GM18499 (cell line): ENCODE results near the gene GPRASP2.

Source experiments
- ATAC-seq: cut with Tn5 transposase; IDR thresholded peaks from one replicate; pipeline ENCODE4 v1.9.1; 2021; ENCODE audit warnings: moderate number of reproducible peaks; ENCODE audit not compliant: insufficient read depth, unreplicated experiment

GPRASP2 gene

DNA sequence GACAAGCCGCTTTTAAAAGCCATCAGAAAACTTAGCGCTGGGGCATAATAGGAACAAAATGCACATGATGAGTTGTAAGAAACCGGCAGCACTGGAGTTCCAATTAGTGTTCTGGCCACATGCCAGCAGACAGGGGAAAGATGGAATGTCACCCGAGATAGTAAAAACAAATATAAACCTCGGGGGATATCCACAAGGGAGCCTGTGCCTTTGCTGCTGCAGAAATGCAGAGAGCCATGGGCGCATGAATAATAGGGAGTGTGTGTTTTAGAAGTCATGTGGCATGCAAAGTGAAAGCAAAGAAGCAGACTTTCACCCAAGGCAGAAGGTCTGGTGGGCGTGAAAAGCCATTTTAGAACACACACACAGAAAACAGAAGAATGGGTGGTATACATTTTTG lies 27.4 kb downstream of the GPRASP2 start:
- no peak for ATAC-seq

DNA sequence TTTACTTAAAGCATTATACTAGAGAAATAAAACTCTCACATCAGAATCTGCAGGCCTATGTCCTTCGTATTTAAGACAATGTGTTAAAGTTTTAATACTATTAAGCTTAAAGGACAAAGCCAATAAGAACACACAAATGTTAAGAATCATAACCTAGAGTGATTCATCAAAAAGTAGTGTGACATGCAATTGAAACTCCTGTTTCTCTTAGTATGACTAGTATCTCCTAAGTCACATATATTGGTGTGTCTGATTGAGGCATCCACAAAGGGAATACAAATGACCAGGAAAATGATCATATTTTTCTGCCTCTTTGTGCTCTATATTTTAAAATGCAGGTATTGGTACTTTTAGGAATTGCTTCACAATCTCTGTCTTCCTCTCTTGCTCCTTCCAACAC lies 32.1 kb downstream of the GPRASP2 start:
- ATAC-seq = no peak

DNA sequence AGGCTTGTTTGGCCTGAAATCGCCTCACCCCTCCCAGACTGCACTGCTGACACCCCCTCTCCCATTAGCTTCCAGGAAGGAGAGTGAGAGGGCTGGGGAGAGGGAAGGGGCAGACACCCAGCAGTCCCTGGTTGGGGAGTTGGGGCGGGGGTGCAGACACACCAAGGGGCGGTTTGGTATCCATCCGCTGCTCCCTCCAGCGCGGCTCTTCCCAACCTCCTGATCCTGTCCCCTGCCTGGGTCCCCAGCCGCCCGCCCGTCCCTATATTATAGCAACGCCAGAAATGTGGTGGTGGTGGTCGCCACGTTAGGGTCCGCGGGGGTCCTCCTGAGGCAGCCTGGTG lies 33.2 kb downstream of the GPRASP2 start:
- no peak for ATAC-seq

DNA sequence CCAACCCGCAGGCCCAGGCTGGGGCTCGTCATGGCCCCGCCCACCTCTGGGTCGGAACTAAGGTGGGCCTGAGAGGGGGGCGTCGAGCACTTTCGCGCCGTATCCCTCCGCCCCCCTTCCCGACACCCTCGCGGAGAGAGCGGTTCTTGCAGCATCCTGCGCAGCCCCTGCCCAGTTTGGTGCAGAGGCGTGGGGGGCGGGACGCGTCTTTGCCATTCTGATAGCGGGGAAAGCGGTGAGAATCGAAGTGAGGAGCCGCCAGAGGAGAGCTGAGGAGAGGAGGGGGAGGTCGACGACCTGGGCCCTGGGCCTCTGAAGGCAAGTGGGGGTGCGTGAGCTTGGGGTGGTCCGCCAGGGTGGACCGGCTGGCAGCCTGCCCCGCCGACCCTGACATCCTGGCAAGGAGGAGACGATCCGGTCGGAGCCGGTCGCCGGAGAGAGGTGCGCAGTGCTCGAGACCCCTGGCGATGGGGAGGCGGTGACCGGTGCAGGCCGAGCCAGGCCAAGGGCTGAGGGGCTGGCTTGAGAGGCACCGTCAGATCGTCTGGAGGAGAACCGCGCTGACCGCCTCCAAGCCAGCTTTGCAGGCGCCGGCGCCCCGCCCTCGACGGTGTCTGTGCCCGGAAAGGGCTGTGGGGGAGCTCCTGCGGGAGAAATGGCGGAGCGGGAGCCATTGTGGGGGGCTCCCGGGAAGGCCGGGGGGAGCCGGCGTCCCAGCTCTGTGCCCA lies 33.8 kb downstream of the GPRASP2 start:
- ATAC-seq = no peak

DNA sequence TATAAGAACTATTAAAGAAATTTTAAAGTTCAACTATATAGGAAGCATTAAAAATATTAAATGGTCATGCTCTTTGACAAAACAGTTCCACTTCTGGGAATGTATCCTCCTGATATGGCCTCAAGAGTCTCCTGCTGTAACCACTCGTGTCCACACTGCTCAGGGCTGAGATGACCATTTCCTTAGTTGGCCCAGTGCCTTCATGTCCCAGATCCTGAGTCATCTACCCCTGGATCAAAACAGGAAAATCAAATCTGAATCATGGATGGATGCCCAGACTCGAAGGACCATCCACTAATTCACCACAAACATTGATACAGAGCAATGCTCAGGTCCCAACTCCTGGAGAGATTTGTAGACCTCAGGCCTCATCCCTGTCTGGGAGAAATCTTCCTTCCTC lies 53.0 kb downstream of the GPRASP2 start:
- no peak for ATAC-seq

DNA sequence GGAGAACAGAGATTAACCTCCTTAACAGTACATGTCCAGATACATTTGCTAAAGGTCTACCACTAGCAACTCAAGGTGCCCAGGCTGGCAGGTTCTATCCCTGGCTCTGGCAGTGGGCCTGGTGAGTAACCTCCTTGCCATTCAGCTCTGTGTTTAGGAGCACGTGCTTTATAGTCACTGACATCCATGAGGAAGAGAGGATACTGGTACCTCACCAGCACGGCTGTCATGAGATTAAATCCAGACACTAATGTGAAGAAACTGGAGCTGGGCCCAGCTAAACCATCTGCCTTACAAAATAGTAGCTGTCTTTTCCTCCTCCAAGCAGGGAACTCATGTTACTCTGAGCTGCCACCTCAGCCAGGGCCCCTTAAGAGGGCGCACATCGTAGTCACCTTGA lies 53.6 kb downstream of the GPRASP2 start:
- ATAC-seq = no peak

DNA sequence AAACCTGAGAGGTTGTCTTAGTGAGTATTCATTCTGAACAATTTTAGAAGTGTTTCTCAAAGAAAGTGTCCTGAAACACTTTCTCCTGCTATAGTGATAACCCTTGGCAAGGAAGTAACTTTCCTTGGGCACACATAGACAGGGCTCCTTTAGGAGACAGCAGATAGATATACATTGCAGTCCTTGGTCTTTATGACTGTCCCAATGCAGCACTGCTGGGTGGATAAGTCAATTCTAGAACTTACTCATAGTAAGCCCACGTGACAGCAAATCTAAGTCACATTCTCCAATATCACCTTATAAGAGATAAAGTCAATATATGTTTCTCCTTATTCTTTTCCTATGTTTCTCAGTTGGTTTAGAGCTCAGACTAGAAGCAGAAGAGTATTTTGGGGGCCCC lies 55.0 kb downstream of the GPRASP2 start:
- no peak for ATAC-seq
